GM18951 (cell line): ENCODE measurements around the gene OR5M3.

Experiments used
- POLR2A ChIP-seq: IDR thresholded peaks from 4 replicates; pipeline ENCODE4 v1.6.1; 2011; ENCODE audit warnings: mild to moderate bottlenecking; ENCODE audit not compliant: insufficient read length, insufficient read depth; ENCODE audit errors: extremely low read depth
- in situ Hi-C: fragments of 300-500 bp; cut with MboI; formaldehyde crosslinking; loops from one replicate; pipeline ENCODE4 v1.12.0; 2022; ENCODE audit warnings: low sequenced_read_pairs, mixed read lengths, inconsistent platforms; ENCODE audit not compliant: unreplicated experiment

OR5M3 gene

DNA sequence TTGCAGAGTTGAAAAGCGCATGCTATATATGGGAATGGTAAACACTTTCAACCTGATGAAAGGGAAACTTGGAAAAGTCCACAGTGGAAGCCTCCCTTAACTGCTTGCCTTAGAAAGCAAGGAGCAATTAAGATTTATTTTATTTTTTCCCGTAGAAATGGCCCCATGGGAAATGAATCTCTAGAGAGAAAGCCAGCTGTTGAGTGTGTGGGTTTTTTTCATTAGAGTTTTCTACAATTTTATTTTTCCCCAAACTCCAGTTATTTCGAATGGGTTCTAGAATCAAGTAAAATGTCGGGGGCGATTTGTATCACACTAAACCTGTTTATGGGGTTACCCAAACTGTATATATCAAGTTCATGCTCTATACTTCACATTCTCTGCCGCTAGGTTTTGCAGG is at the start of gene OR5M3:
Gene OR5M3 (minus strand): TSS at position 101 of the 400 bp plus-strand sequence. CDS start 2,855 bp downstream, outside the sequence.
- in situ Hi-C loops, result no loop called here
- no peak for TF ChIP-seq POLR2A

GRCh38 chr11:56522008-56522407 is 48.9 kb upstream of the OR5M3 start:
- in situ Hi-C loops, result no loop called here

GRCh38 chr11:56513280-56513679 is 40.1 kb upstream of the OR5M3 start:
- in situ Hi-C loops, result no loop called here
- TF ChIP-seq POLR2A, result no peak

More at GRCh38 chr11:56522008-56522407, 48.9 kb upstream of the OR5M3 start:
- no peak for TF ChIP-seq POLR2A

DNA sequence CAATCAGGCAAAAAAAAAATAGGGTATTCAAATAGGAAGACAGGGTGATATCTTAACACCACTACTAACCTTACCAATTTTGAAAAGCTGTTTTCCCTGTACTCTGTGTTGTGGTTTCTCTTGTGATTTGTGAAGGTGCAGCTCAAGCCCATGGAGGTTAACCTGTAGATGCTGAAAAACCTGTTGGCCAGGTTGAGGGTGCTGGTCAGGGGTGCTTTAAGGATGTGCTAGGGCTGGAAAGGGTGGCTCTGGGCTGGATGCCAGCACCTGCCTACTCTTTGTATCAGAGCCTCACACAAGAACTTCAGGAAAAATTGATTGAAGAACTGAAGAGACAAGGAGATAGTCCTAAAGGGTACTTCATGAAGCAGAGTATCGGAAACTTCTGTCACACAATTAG is 36.3 kb upstream of the OR5M3 start:
- in situ Hi-C loops, result no loop called here
- no peak for TF ChIP-seq POLR2A

DNA sequence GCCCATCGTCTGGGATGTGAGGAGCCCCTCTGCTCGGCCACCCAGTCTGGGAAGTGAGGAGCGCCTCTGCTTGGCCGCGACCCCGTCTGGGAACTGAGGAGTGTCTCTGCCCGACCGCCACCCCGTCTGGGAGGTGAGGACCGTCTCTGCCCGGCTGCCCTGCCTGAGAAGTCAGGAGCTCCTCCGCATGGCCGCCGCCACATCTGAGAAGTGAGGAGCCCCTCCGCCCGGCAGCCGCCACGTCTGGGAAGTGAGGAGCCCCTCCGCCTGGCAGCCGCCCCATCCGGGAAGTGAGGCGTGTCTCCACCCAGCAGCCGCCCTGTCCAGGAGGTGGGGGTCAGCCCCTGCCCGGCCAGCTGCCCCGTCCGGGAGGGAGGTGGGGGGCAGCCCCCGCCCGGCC is 23.9 kb upstream of the OR5M3 start:
- no peak for TF ChIP-seq POLR2A
- in situ Hi-C loops, result no loop called here

- in situ Hi-C loops, result no loop called here
- no peak for TF ChIP-seq POLR2A
Observed at GRCh38 chr11:56495117-56495516, 22.0 kb upstream of the OR5M3 start.

- TF ChIP-seq POLR2A, result no peak
- in situ Hi-C loops, result no loop called here
Observed at GRCh38 chr11:56491270-56491669, 18.1 kb upstream of the OR5M3 start, which contains the start of gene OR5M8. Gene OR5M8, minus strand, starts transcription at chr11:56491370. Its CDS starts 0 bp downstream, at chr11:56491370.

DNA sequence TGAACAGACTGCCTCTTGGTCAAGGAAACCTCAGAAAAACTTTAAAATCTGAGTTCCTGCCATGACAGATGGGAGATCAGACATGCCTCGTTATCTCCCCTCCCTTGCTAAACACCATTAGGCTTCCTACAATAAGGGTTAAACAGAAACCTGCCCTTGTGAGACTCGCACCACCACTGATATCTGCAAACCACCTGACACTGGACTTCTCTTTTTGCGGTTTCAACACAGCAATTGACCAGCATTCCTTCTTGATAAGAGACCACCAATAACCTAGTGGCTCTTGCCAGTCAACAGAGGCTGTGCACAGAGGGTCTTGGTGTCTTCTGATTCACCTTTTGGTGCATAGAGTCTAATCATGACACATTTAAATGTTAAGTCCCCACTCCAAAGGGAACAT is 13.6 kb upstream of the OR5M3 start:
- in situ Hi-C loops, result no loop called here
- no peak for TF ChIP-seq POLR2A

DNA sequence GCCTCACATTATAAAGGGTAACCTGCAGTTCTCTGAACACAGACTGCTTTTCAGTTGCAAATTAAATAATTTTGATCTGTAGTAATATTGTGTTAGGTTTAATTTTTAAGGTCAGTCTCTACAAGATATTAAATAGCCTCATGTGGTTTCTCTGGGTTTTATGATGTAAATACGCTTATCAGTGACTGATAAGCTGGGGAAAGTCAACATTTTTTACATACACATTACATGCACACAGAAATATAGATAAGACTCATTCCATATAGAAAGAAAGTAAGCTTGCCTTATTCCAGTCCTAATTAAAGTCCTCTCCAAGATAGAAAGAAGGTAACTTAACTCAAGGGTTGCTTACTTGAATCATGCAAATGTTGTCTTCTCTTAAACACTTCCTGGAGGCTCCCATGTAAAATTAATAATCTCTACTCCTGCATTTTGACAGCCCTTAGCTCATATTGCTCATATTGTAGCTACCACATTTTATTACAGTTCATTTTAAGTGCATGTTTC is 1.6 kb upstream of the OR5M3 start:
- no peak for TF ChIP-seq POLR2A
- in situ Hi-C loops, result no loop called here

- in situ Hi-C loops, result no loop called here
- TF ChIP-seq POLR2A, result no peak
Observed at GRCh38 chr11:56457076-56457475, 16.1 kb downstream of the OR5M3 start.

GRCh38 chr11:56453521-56453920 is 19.6 kb downstream of the OR5M3 start:
- in situ Hi-C loops, result no loop called here
- TF ChIP-seq POLR2A, result no peak
